ENCODE data around the gene OR4C15. TPM values are rescaled to one million over a fixed set of nuclear protein-coding genes. Genes with fewer than 3 reads are reported as not detected.

OR4C15 gene
- not detected for total RNA-seq

- ATAC-seq (ENCODE audit: low read depth) (no peak), DNase-seq (no peak)
- Mint-ChIP-seq H3K27ac (no peak within 1 kb of the TSS), H3K36me3 (no peaks in the 10 kb centered on the region), H3K4me1 (no peaks in the 10 kb centered on the region), H3K4me3 (no peak within 1 kb of the TSS), H3K27me3 (no peaks in the 10 kb centered on the region), H3K9me3 (peaks cover 25% of the 10 kb centered on the region)
- POLR2A ChIA-PET, result no interaction called here
Observed at GRCh38 chr11:55554169-55554568, at the start of gene OR4C15. TSS of gene OR4C15 (plus strand) at chr11:55554469. CDS start at chr11:55554469, 0 bp downstream.

GRCh38 chr11:55571828-55572227, 17.6 kb downstream of the OR4C15 start, which contains the start of gene OR4C16:
TSS of gene OR4C16 (plus strand) at chr11:55572128. CDS start at chr11:55572128, 0 bp downstream.
- H3K4me1 Mint-ChIP-seq, result no peaks in the 10 kb centered on the region
- no peaks in the 10 kb centered on the region for H3K27me3 Mint-ChIP-seq
- no peaks in the 10 kb centered on the region for H3K36me3 Mint-ChIP-seq
- no peak for DNase-seq
- H3K27ac Mint-ChIP-seq, result no peak within 1 kb of the TSS
- no peak for ATAC-seq (ENCODE audit: low read depth)
- no peak within 1 kb of the TSS for H3K4me3 Mint-ChIP-seq
- H3K9me3 Mint-ChIP-seq, result peaks cover 11% of the 10 kb centered on the region
- POLR2A ChIA-PET, result no interaction called here

- no peaks in the 10 kb centered on the region for H3K36me3 Mint-ChIP-seq
- no peak overlapping the region for H3K27ac Mint-ChIP-seq
- peaks cover 13% of the 10 kb centered on the region for H3K9me3 Mint-ChIP-seq
- no peak for ATAC-seq (ENCODE audit: low read depth)
- no peaks in the 10 kb centered on the region for H3K4me1 Mint-ChIP-seq
- H3K27me3 Mint-ChIP-seq, result no peaks in the 10 kb centered on the region
- H3K4me3 Mint-ChIP-seq, result no peak overlapping the region
- DNase-seq, result no peak
- POLR2A ChIA-PET, result no interaction called here
Observed at GRCh38 chr11:55572548-55572947, 18.3 kb downstream of the OR4C15 start.

Other genes with a start within 250 kb of the OR4C15 start
- not detected for gene OR4A16, start 211.3 kb upstream of the OR4C15 start, total RNA-seq
- not detected for gene OR4A15, start 186.5 kb upstream of the OR4C15 start, total RNA-seq
- gene OR4C16, start 17.7 kb downstream of the OR4C15 start, total RNA-seq, result not detected
- gene OR4C11, start 53.2 kb downstream of the OR4C15 start, total RNA-seq, result not detected
- not detected for gene OR4P4, start 80.6 kb downstream of the OR4C15 start, total RNA-seq
- not detected for gene OR4S2, start 93.9 kb downstream of the OR4C15 start, total RNA-seq
- not detected for gene OR4C6, start 107.7 kb downstream of the OR4C15 start, total RNA-seq
- gene OR5D13, start 219.0 kb downstream of the OR4C15 start, total RNA-seq, result not detected
- not detected for gene OR5D14, start 241.1 kb downstream of the OR4C15 start, total RNA-seq

Data from activated naive CD8-positive, alpha-beta T cell treated with anti-CD3 and anti-CD28 coated beads, Interleukin-2, amount 10 ng/mL, durations not matched to agents 7 days and 5 days (primary cell).